Measurements from ENCODE around the gene METTL13.

The METTL13 gene

DNA sequence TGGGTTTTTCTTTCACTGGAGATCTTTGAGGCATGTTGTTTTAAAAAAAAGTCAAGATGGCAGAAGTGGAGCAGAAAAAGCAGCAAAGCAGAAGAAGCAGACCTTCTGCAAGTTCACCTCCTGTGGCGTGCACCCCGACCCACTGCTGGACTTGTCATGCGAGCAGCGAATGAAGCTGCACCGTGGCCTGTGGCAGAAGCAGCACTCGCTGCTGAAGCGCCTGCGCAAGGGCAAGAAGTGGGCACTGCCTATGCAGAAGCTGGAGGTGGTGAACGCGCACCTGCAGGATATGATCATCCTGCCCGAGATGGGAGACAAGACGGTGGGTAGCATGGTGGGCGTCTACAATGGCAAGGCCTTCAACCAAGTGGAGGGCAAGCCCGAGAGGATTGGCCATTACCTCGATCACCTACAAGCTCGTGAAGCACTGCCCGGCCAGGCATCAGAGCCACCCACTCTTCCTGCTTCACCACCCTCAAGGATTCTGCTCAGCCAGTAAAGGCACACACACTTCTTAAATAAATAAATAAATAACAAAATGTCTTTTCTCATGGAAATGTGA is 22.1 kb downstream of the METTL13 start:
- DNase-seq = no peak

DNA sequence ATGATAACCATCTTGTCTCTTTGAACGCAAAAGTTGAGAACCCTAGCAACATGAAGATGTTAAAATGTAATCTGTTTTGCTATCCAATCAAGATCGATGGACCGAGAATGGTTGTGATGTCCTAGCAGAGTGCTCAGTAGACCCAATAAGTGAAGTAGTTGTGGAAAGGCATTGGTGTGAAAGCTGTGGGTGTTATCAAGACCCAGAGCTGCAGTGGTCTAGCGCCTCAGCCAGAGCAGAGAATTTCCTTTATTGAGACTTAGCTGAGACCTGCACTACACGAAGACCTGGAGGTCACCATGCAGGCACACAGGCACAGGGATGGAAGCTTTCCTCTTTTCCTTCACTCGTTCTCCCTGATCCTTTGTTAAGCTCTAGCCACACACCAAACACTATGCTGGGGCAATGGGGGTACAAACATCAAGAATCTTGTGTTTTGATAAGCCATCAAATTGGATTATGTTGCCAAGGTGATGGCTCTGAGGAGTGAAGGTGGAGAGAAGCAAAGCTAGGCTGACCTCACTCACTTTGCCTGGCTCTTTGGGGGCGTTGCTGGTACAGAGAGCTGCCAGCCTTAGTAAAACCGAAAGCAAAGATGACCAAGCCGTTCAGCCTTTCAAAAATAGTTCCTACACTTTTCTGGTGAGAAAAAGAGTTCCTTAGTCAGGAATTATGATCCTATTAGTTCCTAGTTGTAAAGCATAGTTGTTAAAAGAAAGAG is 24.1 kb downstream of the METTL13 start:
- DNase-seq = no peak

DNA sequence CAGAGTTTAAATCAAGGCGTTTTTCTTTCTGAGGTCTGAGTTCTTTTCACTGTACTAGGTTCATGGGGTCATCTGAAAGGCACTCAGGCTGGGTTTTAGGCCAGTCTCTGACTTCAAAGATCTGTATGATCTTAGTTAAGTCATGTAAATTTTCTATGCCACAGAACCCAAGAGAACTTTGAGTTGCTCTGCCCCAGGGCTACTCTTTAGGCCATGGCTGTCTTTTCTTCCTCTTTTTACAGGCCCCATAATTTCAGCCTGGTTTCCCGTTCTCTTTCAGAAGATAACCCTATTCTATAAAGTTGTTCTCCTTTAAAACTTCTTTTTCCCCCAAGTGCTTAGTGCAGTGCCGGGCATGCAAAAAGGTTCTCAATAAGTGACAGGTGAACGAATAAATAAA is 26.1 kb downstream of the METTL13 start:
- no peak for DNase-seq

DNA sequence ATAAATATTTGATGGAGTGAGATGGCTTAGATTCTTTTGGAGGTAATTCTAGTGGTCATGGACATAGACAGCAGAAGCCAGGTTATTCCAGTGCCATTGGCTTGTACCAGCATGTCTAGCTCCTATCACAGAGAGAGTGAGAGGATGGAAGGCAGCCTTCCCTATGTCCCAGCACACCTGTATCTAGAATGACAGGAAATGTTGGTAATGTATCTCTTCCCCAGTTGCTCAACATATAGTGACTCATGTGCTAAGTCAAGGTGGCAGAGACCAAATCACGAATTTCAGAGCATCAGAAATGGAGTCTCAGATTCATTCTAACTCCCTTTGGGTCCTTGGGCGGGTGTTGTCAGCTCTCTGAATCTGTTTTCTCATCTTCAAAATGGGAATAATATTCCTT is 28.4 kb downstream of the METTL13 start:
- DNase-seq = no peak

DNA sequence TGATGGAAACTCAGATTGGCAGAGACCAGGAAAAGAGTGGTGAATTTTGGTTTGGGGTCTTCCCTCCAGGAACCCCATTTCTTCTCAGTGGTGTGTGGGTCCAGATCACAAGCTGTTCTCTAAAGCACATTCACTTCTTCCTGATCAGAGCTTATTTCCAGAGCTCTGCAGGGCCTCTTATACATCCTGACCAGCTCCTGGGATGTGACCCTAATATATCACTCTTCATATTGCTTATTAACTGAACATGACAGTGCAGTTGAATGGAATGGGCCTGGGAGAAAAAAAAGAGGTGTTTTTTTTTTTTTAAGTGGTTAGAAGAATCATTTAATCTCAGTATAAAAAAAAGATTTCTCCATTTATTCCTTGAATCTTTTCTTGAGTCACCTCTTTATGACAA is 30.2 kb downstream of the METTL13 start:
- DNase-seq = no peak

DNA sequence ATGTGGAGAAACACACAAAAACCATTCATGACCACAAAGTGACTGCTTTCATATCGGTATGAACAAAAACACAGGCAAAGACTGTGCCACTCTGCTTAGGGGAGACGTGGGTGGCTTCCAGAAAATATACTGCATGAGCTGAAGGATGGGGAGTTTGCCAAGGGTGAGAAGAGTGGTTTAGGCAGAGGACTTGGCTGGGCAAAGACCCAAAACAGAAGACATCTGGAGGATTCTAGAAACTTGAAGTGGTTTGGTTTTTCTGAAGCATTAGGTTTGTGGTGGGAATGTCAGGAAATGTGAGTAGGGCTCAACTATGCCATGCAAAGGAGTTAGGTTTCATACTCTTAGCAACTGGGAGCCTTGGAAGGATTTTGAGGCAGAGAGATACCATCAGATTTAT is 33.2 kb downstream of the METTL13 start:
- no peak for DNase-seq

DNA sequence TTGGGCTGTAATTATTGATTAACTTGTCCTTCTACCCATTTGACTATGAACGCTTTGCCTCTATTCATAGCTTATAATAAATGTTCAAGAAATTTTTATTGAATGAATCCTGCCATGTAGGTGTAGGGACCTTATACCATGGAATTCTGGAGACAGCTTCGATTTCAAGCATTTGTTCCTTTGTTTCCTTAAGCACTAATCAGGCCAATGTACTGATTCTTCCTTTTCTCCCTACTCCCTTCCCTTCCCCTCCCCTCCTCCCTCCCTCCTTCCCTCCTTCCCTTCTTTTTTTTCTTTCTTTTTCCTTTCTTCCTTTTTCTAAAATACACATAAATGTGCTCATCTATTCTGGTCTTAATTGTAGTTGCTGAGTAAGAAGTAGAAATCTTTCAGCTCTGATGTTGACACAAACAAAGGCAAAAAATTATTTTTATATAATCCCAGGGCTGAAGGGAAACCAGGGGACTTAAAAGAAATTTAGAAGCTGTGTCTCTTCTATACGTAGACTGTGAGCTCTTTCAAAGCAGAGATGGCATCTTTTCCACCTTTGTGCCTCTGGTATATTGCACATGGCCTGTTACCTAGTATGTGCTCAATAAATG is 34.9 kb downstream of the METTL13 start:
- no peak for DNase-seq

DNA sequence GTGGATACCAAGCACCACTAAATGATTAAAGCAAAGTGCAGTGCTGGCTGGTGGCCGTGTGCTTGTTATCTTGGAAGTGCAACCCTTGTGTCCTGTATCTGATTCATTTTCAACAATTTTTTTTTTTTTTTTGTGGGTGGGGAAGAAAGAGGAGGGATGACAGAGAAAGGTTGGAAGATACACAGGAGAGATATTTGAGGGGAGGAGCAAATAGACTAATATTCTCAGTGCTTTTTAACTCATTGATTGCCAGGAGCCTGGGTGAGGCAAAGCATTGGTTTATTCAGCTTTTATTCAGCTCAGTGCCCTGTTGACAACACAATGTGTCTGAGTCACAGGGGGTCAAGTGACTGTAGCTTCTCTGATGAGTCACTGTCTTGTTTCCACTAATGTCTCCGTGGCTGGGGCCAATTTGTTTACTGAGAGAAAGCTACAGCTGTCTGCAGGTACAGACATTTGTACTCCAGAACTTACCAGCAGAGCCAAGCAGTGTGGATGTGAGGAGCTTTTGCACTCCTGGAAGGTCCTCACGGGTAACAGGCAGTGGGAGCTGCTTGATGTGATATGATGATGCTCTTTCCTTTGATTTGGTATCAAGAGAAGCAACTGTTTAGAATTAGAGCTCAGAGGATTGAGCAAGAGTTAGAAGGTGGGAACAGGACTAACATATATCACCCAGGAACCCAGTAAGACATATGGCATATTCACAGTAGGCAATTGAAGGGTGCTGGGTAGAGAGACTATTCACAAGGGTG is 36.2 kb downstream of the METTL13 start:
- DNase-seq = no peak

DNA sequence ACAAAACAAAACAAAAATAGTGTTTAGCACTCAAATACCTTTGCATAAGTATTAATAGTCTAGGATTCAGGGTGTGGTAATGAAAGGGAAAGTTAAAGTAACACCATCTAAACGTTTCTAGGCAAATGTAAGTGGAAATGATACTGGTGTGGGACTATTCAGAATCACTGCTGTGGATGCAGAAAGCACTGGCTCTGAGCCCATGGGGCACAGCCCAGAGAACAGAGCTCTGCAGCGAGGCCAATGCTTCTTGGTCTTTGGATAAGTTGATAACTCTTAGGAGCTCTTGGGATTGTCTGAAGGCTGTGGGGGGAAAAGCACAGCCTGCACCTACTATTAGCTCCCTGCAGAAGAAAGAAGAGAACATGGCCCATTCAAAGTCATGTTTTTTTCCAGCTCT is 38.5 kb downstream of the METTL13 start:
- DNase-seq = no peak

DNA sequence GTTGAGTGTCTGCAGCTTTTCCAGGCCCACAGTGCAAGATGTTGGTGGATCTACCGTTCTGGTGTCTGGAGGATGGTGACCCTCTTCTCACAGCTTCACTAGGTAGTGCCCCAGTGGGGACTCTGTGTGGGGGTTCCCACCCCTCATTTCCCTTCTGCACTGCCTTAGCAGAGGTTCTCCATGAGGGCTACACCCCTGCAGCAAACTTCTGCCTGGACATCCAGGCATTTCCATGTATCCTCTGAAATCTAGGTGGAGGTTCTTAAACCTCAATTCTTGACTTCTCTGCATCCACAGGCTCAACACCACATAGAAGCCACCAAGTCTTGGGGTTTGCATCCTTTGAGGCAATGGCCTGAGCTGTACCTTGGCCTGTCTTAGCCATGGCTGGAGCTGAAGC is 45.5 kb downstream of the METTL13 start:
- DNase-seq = no peak

DNA sequence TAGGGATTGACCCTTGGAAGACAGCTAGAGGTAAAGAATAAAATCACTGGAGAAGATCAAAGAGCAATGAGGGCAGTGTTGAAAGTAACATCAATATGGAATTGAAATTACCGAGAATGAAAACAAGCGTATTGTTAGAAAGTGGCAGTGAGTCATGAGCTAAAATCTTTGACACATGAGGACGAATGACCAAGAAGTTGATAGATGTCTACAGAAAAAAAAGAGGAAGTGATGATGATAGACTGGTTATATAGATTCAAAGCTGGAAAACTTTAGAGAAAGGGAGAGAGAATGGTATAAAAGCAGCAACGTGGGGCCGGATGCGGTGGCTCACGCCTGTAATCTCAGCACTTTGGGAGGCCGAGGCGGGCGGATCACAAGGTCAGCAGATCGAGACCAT is 47.3 kb downstream of the METTL13 start:
- no peak for DNase-seq

DNA sequence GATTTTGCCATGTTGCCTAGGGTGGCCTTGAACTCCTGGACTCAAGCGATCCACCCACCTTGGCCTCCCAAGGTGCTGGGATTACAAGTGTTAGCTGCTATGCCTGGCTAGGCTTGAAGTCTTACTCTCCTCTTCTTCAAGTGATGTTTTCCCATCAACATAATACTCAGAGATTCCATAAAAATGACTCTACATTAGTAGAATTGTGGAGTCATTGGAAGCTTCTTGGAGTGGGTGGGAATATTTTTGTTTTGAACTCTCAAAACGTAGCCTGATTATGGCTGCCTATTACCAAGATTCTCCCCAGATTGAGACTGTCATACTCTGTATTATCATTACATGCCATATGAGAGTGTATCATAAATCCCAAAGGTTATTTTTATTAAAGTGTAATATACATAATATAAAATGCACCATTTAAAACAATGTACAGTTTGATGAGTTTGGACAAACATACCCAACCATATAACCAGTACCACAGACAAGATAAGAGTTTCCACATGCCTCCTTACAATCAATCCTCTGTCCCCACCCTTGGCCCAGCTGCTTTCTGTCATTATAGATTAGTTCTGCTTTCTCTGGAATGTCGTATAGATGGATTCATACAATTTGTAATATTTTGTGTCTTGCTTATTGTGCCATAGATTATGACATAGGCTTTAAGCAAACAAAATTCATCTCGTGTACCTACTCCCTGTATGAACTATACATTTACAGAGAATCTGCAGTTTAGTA is 51.8 kb downstream of the METTL13 start:
- DNase-seq = no peak

DNA sequence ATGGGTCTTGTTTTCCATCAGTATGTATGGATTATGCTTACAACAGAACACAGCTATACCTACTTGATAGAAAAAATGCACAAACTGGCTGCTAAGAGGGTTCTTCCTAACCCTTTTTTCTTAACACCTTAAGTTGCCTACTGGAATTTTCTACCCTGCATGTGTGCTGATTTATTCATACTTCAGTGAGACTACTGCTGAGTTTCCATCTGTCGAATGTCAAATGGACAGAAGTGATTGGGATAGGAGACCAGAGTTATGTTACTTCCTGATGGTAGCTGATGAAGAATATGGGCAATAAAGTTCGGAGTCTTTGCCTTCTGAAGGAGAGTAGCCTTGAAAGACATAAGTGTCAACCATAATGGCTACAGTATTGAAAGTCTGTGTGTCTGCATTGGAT is 53.4 kb downstream of the METTL13 start:
- no peak for DNase-seq

DNA sequence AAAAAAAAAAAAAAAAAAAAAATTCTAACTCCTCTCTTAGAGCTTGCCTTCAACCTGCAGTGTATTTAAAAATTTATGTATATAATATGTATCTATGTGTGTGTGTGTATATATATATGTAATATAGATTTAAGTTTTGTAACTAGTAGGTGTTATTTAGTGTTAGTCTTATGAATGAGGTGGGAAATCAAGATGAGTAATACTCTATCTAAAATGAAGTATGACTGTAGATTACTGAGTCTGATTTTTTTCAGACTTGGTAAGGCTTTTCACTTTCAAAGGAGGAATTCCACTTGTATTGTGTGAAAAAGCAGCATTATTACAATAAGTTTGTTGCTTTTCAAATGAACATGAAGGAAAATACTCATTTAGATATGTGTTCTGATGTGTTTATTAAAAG is 54.4 kb downstream of the METTL13 start:
- DNase-seq = no peak

DNA sequence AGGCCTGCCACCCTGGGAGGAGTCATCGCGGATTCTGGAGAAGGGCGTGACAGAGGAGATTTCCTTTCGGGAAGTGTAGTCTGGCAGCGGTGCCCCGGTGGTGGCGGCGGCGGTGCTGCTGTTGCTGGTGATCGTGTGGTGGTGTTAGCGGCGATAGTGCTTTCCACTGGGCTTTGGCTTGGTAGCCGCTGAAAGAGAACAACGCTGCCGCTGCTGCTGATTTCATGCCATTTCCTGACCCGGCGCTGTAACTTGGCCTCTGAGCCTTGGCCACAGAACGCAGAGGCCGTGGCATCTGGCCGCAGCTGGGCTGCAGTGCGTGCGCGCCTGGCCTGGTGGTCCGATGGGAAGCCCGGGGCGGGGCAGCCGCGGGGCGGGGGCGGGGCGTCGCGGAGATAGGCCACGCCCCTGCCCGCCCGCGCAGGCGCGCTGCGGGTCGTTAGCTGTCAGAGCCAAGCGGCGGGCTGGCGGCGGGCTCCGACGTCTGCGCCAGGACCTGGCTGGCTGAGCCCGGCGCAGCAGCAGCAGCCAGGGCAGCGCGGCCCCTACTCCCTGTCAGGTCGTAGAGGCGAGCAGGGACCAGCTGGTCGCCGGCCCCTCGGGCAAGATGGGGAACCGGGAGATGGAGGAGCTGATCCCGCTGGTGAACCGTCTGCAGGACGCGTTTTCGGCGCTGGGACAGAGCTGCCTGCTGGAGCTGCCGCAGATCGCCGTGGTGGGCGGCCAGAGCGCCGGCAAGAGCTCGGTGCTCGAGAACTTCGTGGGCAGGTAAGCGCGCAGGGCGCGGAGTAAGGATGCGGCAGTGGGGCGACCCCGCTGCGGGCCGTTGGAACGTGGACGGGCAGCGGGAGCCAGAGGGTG is 59.8 kb downstream of the METTL13 start, which contains the start of gene DNM3:
DNM3 (plus strand) TSS at position 449 of the 861 bp plus-strand sequence; CDS start at position 608, 159 bp downstream.
- DNase-seq = peak; percentile 99

DNA sequence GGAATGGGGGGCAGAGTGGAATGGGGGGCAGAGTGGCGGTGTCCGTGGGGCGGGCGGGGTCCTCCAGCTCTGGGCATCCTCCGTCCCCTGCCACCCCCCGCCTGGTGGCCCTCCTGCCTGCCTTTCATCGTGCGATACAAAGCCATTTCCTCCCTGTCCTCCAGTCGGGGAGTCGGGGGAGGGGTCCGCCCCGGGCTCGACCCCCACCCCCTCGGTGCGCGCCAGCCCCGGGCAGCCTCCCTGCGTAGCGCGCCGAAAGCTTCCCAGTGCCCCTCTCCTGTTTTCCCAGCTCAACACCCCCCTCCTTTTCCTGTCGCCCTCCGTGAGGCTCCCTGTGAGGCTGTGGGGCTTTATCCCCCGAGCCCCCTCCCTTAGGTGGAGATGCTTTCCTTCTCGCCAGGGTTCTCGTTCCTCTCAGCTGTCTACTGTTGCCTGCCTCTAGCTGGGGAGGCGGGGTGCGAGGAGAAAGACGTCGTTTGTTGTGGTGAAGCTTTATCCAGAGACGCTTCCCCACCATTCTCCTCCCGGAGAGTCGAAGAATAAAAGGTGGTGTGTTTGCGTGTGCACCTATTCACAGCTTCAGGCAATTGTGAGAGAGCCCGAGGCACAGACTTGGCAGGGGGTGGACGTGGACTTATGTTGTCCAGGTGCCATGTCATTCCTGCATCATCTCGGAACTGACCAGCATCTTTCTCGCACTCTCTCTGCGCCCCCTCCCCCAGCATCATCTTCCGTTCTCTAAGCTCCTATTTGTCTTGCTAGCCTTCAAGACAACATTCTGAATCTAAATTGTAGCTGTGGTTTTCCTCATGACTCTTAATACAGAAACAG is 60.7 kb downstream of the METTL13 start:
- DNase-seq = no peak

DNA sequence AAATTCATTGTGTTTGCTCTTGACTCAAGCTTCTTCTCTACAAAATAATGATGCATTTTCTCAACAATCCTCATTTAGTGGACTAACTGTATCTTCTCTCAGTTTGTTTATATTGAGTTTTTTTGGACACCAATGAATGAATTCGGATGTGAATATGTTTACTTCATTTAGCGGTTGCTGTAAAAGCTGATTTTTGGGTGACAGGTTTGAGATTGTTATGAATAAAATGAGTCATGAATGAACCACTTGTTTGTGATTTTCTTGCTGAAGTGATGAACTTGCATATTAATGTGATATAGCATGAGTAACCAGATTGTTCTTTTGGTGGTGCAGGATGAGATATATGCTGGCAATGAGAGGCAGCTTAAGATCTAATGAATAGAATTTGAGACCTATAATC is 62.9 kb downstream of the METTL13 start:
- DNase-seq = no peak

DNA sequence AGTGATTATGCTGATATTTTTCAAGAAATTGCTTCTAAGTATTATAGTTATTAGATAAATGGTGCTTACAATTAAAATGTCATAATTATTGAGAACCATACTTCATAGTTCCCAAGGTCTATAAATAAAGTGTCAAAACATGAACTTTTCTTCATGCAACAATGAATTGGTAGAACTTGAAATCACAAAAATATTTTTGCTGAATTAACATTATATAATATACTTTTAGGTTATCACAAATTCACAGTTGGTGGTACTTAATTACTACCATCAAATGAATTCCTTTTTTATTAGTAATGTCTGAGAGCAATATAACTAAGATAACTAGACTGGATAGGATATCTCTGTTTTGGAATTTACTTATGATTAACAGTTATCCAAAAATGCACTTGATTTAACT is 64.5 kb downstream of the METTL13 start:
- DNase-seq = no peak

Data from GOT3 (cell line).